IPS-NIHi7 (cell line): ENCODE data around the gene ATXN7L1.
A peak's percentile ranks its signal among the peaks of the same experiment; 100 is the strongest.
"Not testable (repeated sequence)": the region's sequence is repeated elsewhere in the genome, so short reads cannot be mapped to it uniquely, and the experiment has no call there.

Experiments
- DNase-seq: peaks from one replicate; pipeline ENCODE4 v3.0.0; 2012; ENCODE audit warnings: mixed read lengths; ENCODE audit errors: extremely low spot score

Gene ATXN7L1

GRCh38 chr7:105745681-105746330 is 130.6 kb downstream of the ATXN7L1 start:
- DNase-seq: no peak

DNA sequence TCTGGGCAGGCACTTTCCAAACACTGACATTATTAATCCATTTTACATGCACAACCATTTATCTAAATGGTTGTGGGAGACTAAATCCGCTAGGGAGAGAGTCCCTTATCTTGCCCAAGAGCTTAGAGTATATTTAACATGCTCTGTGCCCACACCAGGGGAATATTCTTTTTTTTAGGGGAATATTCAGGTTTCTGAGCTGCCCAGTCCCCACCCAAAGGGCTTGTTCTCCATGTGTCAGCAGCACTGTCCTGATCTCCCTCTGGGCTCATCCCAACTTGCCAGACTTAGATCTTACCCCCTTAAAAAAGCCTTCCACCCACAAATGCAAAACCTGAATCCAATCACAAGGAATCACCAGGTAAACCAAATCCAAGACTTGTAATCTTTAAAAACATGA is 132.1 kb downstream of the ATXN7L1 start:
- no peak for DNase-seq

DNA sequence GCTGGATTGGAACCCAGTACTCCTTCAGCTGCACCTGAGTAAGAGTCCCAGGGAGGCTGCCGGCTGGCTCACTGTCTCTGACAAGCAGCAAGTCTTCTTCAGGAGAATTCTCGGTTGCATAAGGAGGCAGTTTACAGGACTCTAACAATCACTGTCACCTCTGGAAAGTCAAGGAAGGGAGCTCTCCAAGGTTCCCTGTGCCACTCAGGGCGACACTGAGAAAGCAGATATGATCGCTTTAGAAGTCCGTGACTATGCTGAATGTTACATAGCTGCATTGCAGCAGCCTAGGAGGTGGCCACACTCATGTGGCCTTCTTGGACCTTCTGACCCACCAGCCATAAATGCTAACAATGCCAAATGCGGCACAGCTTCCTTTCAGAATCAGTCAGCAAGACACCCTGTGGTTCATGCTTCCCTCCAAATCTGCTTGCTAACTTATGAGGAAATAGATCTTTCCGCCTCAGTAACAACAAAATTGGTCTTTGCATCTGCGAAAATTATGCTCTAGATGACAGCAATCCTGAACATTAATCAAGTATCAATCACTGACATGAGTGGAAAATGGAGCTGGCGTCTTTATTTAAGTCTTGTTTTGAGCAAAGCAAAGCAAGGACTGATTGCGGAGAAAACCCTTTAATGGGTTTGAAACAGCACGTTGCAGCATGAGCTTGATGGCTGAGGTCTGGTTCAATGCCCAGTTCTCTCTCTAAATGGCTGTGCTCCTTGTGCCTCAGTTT is 132.9 kb downstream of the ATXN7L1 start:
- DNase-seq: peak; percentile 55

DNA sequence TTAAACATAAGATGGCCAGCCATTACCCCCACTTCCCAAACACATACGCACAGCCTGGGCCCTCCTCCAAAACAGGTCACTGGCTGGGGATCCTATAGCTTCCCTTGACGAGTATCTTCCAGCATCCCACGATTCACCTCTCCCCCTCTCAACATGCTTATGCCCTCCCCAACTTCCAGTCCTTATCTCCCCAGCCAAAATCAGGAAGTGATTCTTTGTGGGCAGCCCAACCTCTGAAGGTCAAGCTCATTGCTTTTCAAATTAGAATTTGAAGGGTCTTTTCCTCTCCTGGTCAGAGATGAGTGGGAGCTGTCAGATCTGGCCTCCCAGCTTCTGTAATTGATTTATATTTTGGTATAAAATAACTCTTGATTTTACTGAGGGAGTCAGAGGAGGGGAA is 133.6 kb downstream of the ATXN7L1 start:
- no peak for DNase-seq

GRCh38 chr7:105741982-105742381 is 134.4 kb downstream of the ATXN7L1 start:
- DNase-seq: no peak

- DNase-seq: no peak
Measured at GRCh38 chr7:105738133-105738532, 138.3 kb downstream of the ATXN7L1 start.

GRCh38 chr7:105734233-105734632 is 142.2 kb downstream of the ATXN7L1 start:
- DNase-seq: no peak

GRCh38 chr7:105731042-105731441 is 145.4 kb downstream of the ATXN7L1 start:
- DNase-seq: no peak

- DNase-seq: no peak
Measured at GRCh38 chr7:105728028-105728427, 148.4 kb downstream of the ATXN7L1 start.

DNA sequence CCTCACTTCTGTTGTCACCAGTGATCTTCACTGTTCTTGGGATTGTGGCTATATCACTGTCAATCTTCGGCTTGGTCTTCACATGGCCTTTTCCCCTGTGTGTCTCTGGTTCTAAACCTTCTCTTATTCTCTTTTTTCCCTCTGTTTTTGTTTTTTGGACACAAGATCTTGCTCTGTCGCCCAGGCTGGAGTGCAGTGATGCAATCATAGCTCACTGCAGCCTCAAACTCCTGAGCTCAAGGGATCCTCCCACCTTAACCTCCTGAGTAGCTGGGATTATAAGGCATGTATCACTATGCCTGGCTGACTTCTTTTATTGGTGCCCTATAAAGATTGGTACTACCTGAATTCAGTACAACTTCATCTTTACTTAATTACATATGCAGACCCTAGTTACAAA is 151.7 kb downstream of the ATXN7L1 start:
- DNase-seq: no peak

GRCh38 chr7:105723572-105723971 is 152.8 kb downstream of the ATXN7L1 start:
- DNase-seq: no peak

DNA sequence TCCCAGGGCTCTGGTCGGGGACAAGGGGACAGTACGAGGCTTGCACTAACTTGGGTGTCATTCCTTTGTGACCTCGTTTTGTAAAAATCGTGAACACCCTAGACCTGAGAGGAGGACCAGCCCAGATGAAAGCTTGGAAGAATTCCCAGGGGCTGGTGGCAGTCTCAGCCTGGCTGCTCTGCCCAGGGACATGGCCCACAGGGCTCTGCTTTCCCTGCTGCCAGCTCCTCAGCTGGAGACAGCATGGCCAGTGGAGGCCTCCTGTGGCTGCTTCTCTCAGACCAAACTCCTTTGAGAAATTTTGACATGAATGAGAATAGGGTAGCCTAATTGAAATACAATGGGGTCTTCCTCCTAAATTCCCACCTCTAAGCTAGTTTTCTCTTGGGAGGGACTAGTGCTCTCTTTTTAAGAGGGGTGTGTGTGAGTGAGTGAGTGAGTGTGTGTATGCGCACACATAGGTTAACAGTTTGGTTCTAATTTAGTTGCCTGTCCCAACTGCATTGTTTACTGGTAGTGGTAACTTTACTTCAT is 154.8 kb downstream of the ATXN7L1 start:
- no peak for DNase-seq

DNA sequence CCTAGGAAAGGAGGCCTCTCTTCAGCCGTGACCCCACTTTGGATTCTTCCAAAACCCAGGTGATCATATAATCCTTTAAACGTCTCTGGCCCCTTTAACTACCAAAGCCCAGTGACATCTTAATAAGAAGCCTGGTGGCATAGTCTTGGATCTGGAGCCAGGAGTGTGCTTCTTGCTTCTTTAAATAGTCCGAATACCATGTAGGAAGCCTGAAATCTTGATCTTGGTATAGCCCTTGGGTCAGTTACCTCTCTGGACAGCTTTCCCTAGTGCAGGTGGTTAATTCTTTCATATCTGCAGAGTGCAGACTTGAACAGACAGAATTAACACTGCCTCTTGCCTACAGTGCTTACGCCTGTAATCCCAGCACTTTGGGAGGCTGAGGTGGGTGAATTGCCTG is 156.5 kb downstream of the ATXN7L1 start:
- no peak for DNase-seq

DNA sequence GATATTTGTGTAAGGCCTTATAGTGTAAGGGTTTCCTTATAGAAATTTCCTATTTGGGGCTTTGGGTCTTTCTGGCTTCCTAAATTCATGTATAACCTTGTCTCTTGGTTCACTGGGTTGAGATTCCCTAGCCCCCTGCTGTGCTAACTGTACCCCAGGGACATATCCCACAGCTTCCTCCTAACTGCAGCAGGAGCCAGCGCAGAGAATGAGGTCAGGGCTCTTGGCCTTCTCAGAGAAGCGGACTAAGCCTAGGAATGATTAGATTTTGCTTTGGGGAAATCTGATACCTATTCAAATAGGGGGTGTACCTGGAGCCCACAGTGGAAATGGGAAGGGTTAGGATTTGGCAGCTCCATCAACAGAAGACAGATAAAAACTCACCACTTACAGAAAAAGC is 157.0 kb downstream of the ATXN7L1 start:
- DNase-seq: no peak

- no peak for DNase-seq
Measured at GRCh38 chr7:105718511-105718925, 157.9 kb downstream of the ATXN7L1 start.

DNA sequence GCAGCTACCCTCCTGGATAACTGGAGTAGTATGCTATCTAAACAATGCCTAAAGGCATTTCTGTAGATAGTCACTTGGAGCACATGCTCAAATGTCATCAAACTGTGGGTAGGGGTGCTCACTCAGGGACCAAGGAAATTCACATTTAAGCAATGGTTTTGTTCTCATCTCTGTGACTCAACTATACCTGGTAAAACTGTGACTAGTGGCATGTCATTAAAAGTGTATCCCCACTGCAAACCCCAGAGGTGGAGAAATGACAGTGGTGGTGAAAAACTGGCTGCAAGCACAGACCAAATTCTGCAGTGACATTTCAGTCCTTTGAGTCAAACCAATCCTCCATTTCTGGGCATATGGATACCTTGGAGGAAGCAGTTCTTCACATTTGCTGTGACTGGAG is 160.9 kb downstream of the ATXN7L1 start:
- DNase-seq: no peak

DNA sequence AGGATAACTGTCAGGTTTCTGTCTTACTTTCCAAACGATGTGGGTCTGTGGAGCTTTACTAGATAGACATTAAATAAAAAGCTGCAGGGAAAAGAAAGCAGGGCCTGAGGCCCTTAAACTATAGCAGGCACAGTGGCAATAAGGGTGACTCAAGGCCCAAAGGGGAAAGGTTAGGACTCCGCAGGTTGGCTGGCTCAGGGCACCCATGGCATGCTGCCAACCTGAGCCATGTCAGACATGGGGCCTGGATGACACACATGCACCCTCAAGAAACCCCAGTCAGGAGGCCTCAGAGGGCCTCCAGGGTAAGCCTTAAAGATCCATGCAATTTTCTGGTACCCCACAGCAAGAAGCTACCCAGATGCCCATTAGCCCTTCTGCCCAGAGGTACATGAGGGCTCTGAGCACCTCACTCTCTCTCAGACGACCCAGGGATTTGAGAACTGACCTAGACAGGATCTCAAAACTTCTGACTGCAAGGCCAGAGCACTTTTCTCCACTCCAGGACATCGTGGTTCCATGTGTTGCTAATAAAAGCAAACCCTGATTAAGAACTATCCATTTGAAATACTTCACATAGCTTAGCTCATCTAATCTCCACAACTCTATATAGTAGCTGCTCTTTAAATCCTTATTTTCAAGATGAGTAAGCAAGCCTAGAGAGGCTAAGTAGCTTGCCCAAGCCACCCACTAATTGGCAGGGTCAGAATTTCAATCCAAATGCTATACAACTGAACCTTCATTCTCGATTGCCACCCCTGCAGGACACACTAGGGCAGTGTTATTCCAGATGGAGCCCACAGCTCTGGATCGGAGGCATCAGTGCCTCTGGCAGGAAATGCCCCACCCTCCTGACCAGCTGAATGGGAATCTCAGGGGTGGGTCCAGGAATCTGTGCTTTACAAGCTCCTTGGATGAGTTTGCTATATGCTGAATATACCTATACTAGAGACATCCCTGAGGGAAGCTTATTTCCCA is 162.6 kb downstream of the ATXN7L1 start:
- DNase-seq: no peak

- DNase-seq: no peak
Measured at GRCh38 chr7:105712877-105713276, 163.5 kb downstream of the ATXN7L1 start.

- no peak for DNase-seq
Measured at GRCh38 chr7:105711726-105712402, 164.5 kb downstream of the ATXN7L1 start.

DNA sequence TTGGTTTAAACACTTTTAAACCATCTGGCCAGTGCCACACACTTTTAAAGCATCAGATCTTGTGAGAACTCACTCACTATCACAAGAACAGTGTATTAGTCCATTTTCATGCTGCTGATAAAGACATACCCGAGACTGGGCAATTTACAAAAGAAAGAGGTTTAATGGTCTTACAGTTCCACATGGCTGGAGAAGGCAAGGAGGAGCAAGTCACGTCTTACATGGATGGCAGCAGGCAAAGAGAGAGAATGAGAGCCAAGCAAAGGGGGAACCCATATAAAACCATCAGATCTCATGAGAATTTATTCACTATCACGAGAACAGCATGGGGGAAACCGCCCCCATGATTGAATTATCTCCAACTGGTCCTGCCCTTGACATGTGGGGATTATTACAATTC is 165.7 kb downstream of the ATXN7L1 start:
- DNase-seq: not testable (repeated sequence)

- DNase-seq: no peak
Measured at GRCh38 chr7:105708763-105709080, 167.7 kb downstream of the ATXN7L1 start.
